Measurements from ENCODE around the gene LEMD3.

GRCh38 chr12:65184176-65184857 is 14.9 kb downstream of the LEMD3 start:
- no peak for TF ChIP-seq GATA2 (IDR thresholded peaks at IDR 0.05; ENCODE audit: low read depth, low read length)
- no peak for TF ChIP-seq GATA3 (IDR thresholded peaks at IDR 0.05; ENCODE audit: low read depth, low read length)
